Amniotic stem cell (primary cell): ENCODE measurements around the gene TLK2.
"Not testable (repeated sequence)": the region's sequence is repeated elsewhere in the genome, so short reads cannot be mapped to it uniquely, and the experiment has no call there.

ENCODE experiments used
- DNase-seq: peaks from one replicate; lab custom pipeline; 2025; lab: John Stamatoyannopoulos, UW

Gene TLK2

DNA sequence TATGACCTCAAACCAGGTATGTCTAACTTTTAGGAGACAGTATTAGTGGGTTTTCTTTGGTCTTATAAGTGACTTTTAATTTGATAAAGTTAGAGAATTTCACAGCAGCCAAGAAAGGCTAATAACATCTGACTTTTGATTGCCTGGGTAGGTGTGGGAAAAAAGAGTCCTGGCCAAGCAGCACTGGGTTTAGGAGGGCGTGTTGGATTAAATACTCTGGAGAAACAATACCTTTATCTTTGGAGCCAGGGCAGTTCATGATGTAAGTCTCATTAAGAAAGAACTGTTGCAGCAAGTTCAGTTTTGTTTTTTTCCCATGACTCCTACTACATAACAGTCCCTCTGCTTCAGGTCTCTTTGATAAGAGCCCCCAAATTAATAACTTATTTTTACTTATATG is 122.2 kb downstream of the TLK2 start:
- DNase-seq = no peak

DNA sequence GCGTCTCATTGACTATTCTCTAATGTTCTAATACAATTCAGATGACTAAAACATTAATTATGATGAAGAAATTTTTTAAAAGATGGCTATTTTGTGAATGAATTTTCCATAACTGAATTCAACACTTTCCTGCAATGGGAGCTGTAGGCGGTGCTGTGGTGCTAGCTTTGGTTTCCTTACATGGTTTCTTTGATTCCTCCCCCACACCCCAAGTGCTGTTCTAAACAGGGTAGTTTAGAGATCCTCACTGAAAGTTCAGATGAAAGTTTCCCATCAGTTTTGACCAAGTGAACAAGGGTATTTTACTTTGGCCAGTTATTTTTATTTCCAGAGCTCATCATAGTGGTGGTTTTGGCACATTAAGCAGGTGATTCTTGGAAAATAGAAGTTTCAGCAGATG is 122.8 kb downstream of the TLK2 start:
- no peak for DNase-seq

- DNase-seq = not testable (repeated sequence)
These were observed 125.2 kb downstream of the TLK2 start for GRCh38 chr17:62603783-62604182.

DNA sequence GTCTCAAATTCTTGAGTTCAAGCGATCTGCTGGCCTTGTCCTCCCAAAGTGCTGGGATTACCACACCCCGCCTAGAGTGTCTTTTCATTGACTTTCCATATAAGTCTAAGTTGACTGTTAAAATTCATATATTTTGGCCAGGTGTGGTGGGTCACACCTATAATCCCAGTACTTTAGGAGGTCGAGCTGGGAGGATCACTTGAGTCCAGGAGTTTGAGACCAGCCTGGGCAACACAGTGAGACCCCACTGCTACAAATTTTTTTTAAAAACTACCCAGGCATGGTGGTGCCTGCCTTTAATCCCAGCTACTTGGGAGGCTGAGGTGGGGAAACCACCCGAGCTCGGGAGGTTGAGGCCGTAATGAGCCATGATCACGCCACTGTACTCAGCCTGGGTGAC is 127.0 kb downstream of the TLK2 start:
- DNase-seq = no peak

DNA sequence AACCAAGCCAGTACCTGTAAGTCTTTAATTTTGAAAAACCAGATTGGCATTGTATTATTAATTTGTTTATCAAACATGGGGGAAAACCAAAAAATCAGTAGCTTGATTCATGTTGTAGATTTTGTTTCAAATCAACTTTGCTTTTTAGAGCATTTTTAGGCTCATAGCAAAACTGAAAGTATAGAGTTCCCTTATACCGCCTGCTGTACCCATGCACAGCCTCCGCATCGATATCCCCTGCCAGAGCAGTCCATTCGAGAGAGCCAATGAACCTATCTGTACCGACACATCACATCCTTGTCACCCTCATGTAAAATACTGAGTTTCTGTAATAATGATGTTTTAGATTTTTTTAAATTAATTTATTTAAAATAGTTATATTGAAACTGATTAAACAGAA is 132.7 kb downstream of the TLK2 start:
- DNase-seq = no peak

DNA sequence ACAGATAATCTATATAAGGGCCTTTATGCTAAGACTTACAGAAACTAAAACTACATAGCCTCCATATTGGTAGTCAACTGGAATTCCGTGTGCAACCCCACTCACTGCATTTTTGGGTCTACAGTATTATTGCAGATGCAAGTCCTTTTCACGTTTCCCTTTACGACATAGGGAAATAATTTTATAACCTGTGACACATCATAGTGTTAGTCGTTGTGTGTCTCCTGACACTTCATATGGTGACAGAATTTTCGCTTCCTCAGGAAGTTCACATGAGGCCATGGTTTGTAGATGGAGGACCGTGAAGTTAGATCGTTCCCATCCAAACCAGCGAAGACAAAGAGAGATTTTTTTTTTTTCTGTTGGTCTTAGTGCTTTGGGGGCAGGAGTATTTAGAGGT is 133.1 kb downstream of the TLK2 start:
- DNase-seq = no peak

DNA sequence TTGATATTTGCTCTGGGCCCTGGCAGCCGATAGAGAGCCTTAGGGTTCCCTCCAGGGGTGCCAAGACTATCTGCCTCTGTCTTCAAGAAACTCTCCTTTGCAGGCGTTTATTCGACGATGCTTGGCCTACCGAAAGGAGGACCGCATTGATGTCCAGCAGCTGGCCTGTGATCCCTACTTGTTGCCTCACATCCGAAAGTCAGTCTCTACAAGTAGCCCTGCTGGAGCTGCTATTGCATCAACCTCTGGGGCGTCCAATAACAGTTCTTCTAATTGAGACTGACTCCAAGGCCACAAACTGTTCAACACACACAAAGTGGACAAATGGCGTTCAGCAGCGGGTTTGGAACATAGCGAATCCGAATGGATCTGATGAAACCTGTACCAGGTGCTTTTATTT is 133.7 kb downstream of the TLK2 start:
- not testable (repeated sequence) for DNase-seq

DNA sequence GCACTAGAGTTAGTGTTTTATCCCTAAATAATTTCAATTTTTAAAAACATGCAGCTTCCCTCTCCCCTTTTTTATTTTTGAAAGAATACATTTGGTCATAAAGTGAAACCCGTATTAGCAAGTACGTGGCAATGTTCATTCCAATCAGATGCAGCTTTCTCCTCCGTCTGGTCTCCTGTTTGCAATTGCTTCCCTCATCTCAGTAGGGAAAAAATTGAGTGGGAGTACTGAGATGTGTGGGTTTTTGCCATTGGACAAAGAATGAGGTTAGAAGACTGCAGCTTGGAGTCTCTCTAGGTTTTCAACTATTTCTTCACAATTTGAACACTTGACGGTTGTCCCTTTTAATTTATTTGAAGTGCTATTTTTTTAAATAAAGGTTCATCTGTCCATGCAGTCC is 134.5 kb downstream of the TLK2 start:
- DNase-seq = not testable (repeated sequence)

- DNase-seq = peak; percentile 69
These were observed 135.5 kb downstream of the TLK2 start for GRCh38 chr17:62614142-62614541.

DNA sequence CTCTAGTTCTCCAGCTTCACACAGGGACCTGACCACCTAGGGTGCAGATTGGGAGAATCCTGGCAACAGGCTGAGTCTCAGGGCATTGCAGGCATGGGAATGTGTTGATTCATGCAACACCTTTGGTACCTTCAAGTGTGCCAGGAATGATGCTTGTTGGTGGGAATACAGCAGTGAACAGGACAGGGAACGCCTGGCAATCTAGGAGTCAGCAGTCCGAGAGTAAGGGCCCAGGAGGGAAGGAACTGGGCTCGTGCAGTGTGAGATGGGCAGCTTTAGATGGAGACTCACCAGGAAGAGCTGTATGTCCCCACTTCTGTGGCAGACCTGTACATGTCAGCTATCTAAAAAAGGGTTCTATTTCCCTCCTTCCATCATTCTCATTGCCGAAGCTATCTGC is 136.9 kb downstream of the TLK2 start:
- DNase-seq = no peak

DNA sequence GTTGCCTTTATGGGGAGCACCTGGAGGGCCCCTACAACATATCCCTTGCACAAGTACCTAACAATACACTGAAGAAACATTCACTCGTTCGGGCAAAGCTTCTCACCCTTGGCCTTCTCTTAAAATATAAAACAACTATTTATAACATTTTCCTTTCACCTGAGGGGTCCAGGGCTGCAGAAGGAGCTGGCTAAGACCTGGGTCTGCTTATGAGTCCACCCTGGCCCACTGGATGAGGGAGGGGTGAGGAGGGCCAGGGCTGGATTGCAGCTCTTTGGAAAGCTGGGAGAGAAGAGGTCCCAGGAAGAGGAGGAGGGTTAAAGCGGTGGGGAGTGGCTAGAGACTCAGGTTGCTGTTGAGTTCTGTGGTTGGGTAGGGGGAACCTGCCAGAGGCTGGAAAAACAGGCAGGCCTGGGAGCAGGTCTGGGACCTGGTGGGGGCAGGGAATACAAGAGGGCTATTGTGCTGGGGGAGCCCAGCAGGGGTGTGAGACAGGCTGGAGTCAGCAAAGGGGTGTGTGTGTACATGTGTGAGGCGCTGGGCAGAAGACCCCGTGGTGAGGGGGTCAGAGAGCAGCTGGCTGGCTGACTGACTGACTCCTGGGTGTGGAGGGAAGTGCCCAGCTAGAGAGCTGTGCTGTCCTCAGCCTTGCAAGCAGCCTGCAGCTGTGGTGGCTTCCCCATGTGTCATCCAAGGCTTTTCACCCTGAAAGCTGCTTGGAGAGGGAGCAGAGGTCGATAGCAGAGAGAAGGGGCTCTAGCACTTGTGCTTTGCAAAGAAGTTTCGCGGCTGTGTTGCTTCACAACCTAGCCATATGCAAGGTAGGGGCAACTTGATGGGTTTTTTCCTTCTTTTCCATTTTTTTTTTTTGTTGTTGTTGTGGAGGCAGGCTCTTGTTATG is 138.6 kb downstream of the TLK2 start:
- DNase-seq = no peak

- no peak for DNase-seq
These were observed 139.4 kb downstream of the TLK2 start for GRCh38 chr17:62617894-62618472.

DNA sequence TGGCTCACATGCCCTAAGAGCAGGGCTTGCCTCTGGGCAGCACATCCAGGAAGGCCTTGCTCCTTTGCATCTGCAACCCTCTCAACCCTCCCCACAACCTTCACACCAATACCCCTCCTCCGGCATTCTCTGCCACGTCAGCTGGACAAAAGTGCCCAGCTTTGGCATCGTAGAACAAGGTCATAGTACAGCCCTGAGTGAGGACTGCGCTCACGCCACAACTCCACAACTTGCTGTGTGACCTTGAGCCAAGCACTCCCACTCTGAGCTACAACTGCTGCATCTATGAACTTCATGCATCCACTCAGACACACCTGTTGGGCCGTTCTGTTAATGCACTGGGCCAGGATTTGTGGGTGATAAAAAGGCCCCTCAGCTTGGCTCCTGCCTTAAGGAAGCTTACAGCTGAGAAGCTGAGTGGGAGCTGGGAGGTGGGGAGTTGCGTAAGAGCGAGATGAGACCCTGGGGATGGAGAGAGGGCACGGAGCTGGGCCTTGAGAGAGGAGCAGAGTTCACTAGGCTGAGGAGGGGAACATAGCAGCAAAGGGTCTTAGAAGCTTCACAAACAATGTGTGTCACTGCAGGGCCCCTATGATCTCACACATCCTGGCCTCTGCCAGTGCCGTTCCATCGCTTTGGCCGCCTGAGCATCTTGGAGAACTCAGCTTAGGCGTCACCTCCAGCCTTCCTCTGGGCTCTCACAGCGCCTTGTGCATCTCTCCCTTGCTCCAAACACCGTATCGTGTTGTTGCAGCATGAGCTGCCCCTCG is 140.2 kb downstream of the TLK2 start:
- no peak for DNase-seq

DNA sequence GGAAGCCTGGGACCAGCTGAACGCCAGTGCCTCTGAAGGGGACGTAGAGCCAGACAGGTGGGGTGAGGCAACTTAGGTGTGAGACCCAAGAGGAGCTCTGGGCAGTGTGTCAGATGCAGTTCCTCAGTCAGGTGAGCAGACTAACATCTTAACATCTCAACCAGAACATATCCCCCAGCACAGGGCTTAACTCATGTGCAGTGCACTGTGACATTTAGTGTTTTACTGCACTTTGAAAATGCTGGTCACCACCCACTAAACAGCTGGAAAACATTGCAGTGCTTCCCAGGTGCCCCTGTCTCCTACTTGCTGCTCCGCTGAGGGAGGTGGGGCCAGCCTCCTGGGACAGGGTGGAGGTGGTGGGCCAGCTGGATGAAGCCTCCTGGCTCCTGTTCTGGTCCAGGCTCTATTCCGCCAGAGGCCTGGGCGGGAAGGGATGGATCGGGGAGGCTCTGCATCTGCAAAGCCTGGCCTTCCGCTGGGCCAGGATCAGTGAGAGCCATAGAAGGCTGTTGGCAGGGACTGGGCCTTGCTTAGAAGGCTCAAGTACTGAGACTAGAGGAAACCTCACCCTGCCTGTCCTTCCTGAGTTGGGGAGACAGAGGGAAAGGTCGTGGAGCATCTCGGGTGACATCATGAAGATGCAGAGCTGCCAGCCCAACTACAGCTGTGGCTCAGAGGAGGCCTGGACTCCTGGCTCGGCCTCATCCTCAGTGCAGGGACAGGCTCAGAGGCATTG is 141.0 kb downstream of the TLK2 start:
- DNase-seq = no peak

DNA sequence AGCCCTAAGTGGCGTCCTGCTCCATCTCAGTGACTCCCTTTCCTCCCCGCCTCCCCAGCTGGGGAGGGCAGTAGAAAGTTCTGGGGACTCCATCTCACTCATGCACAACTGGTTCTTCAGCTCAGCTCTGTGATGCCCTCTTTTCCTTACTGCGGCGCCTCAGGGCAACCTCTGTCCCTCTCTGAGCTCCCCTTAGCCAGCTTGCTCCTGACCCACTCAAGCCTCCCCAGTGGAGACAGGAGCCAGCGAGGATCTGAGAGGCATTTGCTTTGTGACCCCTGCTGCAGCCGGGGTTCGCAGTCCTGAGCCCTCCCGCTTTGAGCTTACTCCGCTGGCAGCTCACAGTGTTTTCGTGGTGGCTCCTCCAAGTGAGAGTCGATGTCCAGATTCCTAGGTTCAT is 142.6 kb downstream of the TLK2 start:
- no peak for DNase-seq

- no peak for DNase-seq
These were observed 146.7 kb downstream of the TLK2 start for GRCh38 chr17:62625184-62625869.

DNA sequence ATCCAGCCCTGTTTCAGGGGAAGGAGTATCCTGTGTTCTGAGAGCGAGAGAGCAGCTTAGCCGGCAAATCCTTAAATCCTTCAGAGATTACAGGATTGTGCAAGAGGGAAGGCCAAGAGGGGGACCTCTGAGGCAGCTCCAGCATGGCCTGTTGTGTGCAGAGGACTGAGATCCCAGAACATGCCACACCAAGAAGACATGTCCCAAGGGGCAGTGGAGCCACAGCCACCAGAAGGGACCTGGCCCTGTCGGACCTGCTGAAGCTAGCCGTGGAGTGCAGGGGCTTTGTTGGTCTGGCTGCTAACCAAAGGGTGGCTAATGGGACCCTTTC is 147.2 kb downstream of the TLK2 start:
- DNase-seq = no peak

- DNase-seq = peak; percentile 34
These were observed 148.1 kb downstream of the TLK2 start for GRCh38 chr17:62626719-62627218.

- DNase-seq = peak; percentile 42
These were observed 148.7 kb downstream of the TLK2 start, which contains the start of gene MRC2 for GRCh38 chr17:62627219-62627903. MRC2 (plus strand) TSS chr17:62627670; CDS start chr17:62627803, 133 bp downstream.

- peak; percentile 57 for DNase-seq
These were observed 149.4 kb downstream of the TLK2 start for GRCh38 chr17:62627904-62628633.
